T-helper 2 cell treated with Interferon-gamma antibody and Interleukin-4, amounts not matched to agents 5 μg/mL and 100 μg/mL, for 36 hours (primary cell): ENCODE results near the gene OGFOD2.

Experiments
- DNase-seq: peaks from one replicate; pipeline ENCODE4 v3.0.0; 2021; ENCODE audit warnings: low spot score
- H3K27ac Mint-ChIP-seq: one replicate; pipeline ENCODE4 v1.8.0; 2021; ENCODE audit warnings: mild to moderate bottlenecking, mixed read lengths
- H3K27me3 Mint-ChIP-seq: one replicate; pipeline ENCODE4 v1.8.0; 2021; ENCODE audit warnings: low read depth, mixed read lengths
- H3K36me3 Mint-ChIP-seq: one replicate; pipeline ENCODE4 v1.8.0; 2021; ENCODE audit warnings: low read depth, mixed read lengths
- H3K4me1 Mint-ChIP-seq: one replicate; pipeline ENCODE4 v1.8.0; 2021; ENCODE audit warnings: low read depth, mixed read lengths
- H3K4me3 Mint-ChIP-seq: one replicate; pipeline ENCODE4 v1.8.0; 2022; ENCODE audit warnings: mild to moderate bottlenecking, moderate library complexity, mixed read lengths
- H3K9me3 Mint-ChIP-seq: one replicate; pipeline ENCODE4 v1.8.0; 2021; ENCODE audit warnings: mixed read lengths

The OGFOD2 gene

DNA sequence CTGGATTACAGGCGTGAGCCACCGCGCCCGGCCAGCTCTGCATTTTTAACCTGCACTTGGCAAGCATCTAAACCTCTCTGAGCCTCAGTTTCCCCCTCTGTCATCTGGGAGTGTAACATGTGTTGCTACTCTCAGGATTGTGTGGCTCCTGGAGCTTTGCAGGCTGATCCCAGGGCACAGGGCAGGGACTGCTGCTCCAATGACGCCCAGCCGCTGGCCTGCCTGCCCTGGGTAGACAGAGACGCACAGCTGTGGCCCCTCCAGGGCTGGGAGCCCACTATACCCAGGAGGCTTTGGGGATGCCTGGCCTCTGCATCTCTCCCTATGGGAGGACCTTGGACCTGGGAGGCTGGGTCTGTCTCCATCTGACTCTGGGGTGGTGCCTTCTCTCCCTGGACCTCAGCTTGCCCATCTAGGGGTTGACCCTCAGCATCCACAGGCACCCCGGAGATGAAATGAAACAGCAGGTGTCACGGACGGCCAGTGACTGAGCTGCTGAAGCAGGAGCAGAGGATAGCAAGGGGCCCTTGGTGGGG, 19.2 kb downstream of the OGFOD2 start:
- Mint-ChIP-seq H3K27me3 (no peaks in the 10 kb centered on the region), H3K4me3 (no peak overlapping the region), H3K36me3 (no peaks in the 10 kb centered on the region), H3K4me1 (no peaks in the 10 kb centered on the region), H3K27ac (no peak overlapping the region), H3K9me3 (no peaks in the 10 kb centered on the region)
- no peak for DNase-seq

DNA sequence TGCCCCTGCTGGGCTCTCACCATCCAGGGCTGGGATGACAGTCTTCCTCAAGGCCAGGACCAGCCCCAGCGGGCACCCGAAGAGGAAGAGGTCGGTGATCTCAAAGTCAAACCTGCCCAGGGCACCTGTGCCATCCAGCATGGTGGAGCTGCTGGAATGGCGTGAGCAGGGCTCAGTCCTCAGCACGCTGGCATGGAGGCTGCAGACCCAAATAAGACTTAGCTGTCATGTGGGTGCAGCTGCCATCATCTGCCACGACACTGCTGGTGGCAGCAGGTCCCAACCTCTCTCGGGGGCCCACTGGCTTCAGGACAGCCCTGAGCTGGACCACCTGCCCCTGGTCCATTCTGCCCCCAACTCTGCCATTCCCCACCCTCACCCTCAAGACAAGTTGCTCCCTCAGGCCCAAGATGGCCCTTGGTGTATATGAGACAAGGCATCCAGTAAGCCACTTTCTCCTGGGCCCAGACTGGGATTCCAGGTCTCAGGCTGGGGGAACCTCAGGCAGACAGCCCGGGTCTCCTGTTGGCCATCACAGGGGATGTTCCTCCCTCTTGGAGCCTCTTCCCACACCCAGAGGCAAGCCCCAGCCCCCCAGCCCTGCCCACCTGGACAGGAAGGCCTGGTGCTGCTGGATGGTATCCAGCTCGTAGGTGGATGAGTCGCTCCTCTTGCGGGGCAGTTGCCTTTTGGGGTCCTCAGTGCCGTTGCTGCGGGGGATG, 19.9 kb downstream of the OGFOD2 start:
- no peaks in the 10 kb centered on the region for H3K4me1 Mint-ChIP-seq
- no peaks in the 10 kb centered on the region for H3K27me3 Mint-ChIP-seq
- no peaks in the 10 kb centered on the region for H3K36me3 Mint-ChIP-seq
- no peak for DNase-seq
- H3K27ac Mint-ChIP-seq = no peak overlapping the region
- H3K4me3 Mint-ChIP-seq = no peak overlapping the region
- H3K9me3 Mint-ChIP-seq = no peaks in the 10 kb centered on the region

DNA sequence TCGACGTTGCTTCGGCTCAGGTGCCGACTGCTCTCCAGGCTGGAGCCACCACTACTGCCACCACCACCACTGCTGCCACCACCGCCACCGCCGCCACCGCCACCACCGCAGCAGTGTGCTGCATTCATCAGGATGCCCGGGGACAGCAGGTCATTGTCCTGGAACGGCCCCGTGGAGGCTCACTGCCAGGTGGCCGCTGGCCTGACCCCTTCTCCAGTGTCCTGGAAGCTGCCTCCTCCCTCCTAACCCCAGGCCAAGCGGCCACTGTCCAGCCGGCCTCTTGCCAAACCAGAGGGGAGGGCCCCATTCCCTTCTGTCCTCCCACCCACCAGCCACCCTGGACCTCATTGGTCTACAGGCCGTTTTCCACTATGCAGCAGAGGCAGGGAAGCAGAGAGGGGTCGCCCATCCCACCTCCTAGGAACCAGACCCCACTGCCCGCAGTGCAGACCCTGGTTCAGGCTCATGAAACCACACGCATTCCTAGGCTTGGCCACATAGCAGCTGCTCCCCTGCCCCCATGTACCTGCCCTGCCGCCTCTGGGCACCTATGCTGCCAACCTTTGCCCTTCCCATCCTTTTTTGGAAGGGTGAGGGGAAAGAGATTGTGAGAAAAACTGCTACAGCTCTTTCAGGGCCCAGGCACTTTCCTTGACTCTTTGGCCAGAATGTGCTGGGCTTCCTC, 20.6 kb downstream of the OGFOD2 start:
- no peaks in the 10 kb centered on the region for H3K36me3 Mint-ChIP-seq

DNA sequence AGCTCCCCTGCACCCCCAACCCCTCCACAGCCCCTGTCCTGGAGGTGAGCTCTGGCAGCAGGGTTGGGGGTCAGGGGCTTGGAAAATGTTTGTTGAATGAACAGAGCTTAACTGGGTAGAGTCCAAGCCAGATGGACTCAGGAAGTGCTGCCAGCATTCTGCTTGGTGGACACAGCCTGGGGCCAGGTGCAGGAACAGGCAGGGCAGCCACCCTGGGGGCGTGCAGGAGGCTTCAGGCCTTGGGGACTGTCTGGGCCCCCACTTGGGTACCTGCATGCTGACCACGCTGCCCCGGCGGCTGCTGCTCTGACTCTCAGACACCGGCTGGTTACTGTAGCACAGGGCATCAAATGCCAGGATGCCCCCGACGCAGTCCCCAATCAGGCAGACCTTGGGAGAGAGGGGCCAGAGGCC, 21.2 kb downstream of the OGFOD2 start:
- Mint-ChIP-seq H3K9me3 (no peaks in the 10 kb centered on the region), H3K27me3 (no peaks in the 10 kb centered on the region), H3K27ac (no peak overlapping the region), H3K4me3 (no peak overlapping the region), H3K36me3 (no peaks in the 10 kb centered on the region), H3K4me1 (no peaks in the 10 kb centered on the region)
- DNase-seq = no peak

More for the DNA sequence above, 20.6 kb downstream of the OGFOD2 start:
- no peaks in the 10 kb centered on the region for H3K4me1 Mint-ChIP-seq
- no peaks in the 10 kb centered on the region for H3K27me3 Mint-ChIP-seq
- no peaks in the 10 kb centered on the region for H3K9me3 Mint-ChIP-seq
- DNase-seq = no peak
- no peak overlapping the region for H3K27ac Mint-ChIP-seq
- H3K4me3 Mint-ChIP-seq = no peak overlapping the region

DNA sequence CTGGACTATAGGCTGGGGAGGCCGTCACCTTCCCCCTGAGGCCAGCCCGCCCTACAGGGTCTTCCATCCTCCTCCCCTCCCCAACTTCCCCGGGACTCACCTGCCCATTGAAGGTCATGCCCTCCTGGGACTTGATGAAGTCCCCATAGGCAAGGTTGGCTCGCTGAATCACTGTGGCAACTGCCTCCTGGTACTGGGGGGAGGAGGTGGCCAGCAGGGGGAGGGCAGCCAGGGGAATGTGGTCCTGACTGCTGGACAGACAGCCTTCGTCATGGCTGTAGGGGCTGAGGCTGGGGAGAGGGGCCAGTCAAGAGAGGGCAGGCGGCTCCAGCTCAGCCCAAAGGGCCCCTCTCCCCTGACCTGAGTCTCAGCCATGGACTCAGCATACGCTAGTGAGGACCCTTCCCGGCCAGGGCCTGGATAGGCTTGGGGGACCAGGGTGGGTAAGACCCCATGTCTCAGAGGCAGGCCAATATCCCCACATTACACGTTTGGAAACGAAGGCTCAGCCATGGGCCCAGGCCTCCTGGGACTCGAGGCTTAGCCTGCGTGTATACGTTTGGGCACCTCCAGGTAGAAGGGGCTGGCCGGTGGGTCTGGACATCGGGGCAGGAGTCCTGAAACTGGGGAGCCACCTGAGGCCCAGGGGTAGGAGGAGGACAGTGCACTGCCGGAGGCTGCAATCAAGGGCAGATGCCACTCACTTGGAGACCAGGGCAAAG, 21.7 kb downstream of the OGFOD2 start:
- Mint-ChIP-seq H3K4me3 (no peak overlapping the region), H3K27me3 (no peaks in the 10 kb centered on the region), H3K36me3 (no peaks in the 10 kb centered on the region), H3K9me3 (no peaks in the 10 kb centered on the region), H3K27ac (no peak overlapping the region), H3K4me1 (no peaks in the 10 kb centered on the region)
- no peak for DNase-seq

DNA sequence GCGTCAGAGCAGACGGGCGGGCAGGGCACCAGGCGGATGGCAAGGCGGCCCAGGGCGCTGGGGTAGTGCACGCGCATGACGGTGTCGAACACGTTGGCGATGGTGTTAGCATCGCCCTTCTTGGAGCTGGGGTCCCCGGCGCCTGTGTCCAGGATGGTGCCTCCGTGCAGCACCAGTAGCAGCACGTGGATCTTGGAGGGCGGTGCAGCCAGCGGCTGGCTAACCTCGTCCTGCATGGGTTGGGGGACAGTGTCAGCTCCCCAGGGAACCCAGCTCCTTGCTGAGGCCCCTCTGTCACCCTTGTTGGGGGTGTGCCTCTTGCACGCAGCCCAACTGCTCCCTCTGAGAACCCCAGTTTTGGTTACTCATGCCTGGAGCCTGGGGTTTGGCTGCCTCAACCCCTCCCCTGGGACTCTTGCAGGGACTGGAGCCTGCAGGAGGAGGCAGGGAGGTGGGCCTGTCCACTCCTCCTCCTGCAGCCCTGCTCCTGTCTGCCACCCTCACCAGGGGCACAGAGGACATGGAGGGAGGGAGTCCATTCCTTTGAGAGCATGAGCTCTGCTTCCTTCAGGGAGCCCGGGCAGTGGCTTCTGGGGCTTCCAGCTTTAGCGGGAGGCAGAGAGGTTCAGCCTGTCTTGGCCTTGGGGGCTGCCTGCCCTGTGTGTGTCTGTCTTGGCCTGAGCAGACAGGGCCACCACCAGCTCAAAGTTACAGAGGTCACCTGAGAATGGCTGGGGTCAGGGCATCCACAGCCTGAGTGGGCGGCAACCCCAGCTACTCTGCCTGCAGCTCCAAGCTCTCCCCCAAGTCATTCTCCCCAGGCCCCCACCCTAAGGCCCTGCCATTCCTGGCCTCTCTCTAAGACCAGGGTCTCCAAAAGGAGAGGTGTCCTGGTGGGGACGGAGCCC, 22.6 kb downstream of the OGFOD2 start:
- no peak for DNase-seq
- Mint-ChIP-seq H3K9me3 (no peaks in the 10 kb centered on the region), H3K27ac (no peak overlapping the region), H3K27me3 (no peaks in the 10 kb centered on the region), H3K4me3 (no peak overlapping the region), H3K4me1 (no peaks in the 10 kb centered on the region), H3K36me3 (no peaks in the 10 kb centered on the region)

DNA sequence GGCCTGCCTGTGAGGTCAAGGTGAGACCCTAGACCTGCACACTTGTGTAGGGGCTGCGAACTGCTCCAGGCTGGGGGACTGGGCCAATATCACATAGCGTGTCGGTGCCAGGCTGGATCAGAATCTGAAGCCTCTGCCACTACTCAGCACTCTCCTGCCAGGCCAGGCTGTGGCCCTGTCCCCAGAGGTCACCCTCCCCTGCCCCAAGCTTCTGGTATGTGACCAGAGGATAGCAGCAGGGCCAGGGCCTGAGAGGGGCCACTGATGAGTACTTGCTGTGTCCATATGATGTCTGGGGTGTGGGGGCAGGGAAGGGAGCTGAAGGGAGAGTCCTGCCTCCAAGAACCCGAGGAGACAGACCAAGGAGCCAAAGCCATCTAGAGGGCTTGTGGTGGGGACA, 23.3 kb downstream of the OGFOD2 start:
- no peak for DNase-seq
- H3K4me3 Mint-ChIP-seq = no peak overlapping the region
- H3K27ac Mint-ChIP-seq = no peak overlapping the region
- no peaks in the 10 kb centered on the region for H3K4me1 Mint-ChIP-seq
- H3K36me3 Mint-ChIP-seq = no peaks in the 10 kb centered on the region
- no peaks in the 10 kb centered on the region for H3K9me3 Mint-ChIP-seq
- H3K27me3 Mint-ChIP-seq = no peaks in the 10 kb centered on the region

DNA sequence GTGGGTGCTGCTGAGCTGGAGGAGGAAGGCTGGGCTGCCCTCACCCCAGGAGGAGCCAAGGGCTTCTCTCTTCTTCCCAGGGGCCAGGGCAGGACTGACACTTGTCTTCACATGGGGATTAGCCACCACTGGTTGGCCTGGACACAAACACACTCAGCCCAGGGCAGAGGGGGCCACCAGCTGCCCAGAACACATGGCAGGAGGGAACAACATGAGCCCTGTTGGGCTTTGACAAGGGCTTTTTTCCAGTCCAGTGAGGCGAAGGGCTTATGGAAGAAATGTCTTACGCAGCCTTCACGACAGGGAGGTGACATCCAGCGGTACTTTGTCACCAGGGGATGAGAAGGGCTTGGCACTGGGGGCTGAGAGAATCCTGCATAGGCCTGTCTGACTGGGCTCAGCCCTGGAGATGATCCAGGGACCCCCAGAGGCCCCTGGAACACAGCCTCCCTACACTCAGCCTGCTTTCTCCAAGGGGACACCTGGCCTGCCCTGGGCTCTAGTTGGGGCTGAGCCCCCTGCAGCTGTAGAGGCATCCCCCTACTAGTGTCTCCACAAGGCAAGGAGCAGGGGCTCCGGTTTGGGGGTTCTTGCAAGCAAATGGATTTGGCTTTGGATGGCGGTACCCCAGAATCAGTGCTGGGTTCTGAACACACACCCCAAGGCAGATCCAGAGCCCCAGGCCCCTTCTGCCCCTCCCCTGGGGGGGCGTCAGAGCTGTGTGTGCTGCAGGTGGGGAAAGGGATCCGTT, 24.3 kb downstream of the OGFOD2 start:
- Mint-ChIP-seq H3K4me3 (no peak overlapping the region), H3K9me3 (no peaks in the 10 kb centered on the region), H3K27me3 (no peaks in the 10 kb centered on the region), H3K4me1 (no peaks in the 10 kb centered on the region), H3K36me3 (no peaks in the 10 kb centered on the region), H3K27ac (no peak overlapping the region)
- no peak for DNase-seq

DNA sequence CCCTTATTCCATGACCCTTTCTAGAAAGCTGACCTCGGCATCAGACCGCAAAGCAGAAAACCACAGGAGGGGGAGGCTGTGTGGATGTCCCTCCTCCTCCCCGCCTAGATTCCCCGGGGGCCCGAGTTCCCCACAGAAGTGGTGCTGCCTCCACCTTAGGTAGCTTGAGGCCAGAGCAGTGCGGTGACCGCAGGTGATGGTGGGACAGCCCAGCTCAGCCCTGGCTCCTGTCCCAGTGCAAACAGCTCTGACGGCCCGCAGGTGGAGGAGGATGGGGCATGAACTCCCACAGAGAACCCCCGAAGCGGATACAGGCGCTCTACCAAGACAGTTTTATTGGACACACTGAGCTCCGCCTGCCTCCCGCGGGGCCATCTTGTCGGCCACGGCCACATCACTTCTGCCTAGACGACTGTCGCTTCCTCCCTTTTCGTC, 25.0 kb downstream of the OGFOD2 start:
- H3K9me3 Mint-ChIP-seq = no peaks in the 10 kb centered on the region
- H3K36me3 Mint-ChIP-seq = no peaks in the 10 kb centered on the region
- no peaks in the 10 kb centered on the region for H3K4me1 Mint-ChIP-seq
- no peak overlapping the region for H3K27ac Mint-ChIP-seq
- no peak for DNase-seq
- H3K27me3 Mint-ChIP-seq = no peaks in the 10 kb centered on the region
- H3K4me3 Mint-ChIP-seq = no peak overlapping the region

DNA sequence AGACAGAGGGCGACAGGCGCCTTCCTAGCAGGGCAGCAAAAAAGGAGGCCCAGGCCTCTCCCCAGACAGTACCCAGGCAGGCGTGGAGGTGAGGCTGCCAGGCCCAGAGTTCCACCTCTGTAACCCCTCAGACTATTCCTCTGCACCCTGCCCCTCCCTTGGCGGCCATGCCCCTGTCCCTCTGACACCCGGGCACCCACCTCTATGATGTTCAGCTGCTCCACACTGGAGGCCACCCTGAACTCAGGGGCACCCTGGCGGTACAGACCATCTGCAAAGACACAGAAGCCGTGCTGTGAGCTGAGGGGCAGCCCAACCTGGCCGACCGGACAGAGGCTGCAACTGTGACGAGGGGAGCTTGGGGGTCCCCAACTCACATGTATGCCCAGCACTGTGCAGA, 25.5 kb downstream of the OGFOD2 start:
- no peak for DNase-seq
- H3K4me1 Mint-ChIP-seq = no peaks in the 10 kb centered on the region
- H3K27me3 Mint-ChIP-seq = no peaks in the 10 kb centered on the region
- H3K4me3 Mint-ChIP-seq = no peak overlapping the region
- no peak overlapping the region for H3K27ac Mint-ChIP-seq
- H3K9me3 Mint-ChIP-seq = no peaks in the 10 kb centered on the region
- H3K36me3 Mint-ChIP-seq = no peaks in the 10 kb centered on the region

DNA sequence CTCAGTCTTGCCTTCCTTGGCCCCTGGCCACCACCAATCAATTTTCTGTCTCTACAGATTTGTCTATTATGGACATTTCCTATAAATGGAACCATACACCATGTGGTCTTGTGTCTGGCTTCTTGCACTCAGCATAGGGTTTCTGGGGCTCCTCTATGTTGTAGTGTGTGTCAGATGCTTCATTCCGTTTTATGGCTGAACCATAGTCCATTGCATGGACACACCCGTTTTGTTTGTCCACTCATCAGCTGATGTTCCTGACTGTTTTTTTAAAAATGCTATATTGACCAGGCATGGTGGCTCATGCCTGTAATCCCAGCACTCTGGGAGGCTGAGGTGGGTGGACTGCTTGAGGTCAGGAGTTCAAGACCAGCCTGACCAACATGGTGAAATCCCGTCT, 26.4 kb downstream of the OGFOD2 start:
- Mint-ChIP-seq H3K4me3 (no peak overlapping the region), H3K4me1 (no peaks in the 10 kb centered on the region), H3K9me3 (no peaks in the 10 kb centered on the region), H3K27ac (no peak overlapping the region), H3K36me3 (no peaks in the 10 kb centered on the region), H3K27me3 (no peaks in the 10 kb centered on the region)
- DNase-seq = no peak

DNA sequence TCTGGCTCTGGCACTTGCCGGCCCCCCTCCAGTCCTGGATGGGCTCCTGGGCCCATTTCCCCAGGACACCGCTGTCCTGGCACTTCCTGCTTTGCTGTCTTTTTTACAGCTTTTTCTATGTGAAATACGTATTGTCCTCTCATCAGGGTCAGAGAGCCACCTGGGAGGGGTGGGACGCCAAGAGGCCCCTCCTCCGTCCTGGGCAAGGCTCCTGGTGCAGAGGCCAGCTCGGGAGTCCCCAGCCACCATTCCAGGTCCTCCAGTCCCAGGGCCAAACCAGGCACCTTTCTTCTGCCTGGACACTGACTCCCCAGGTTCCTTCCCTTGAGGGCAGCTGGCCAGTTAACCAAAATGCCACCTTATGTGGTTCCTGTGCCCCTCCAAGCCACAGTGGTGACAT, 28.2 kb downstream of the OGFOD2 start:
- Mint-ChIP-seq H3K4me1 (no peaks in the 10 kb centered on the region), H3K9me3 (no peaks in the 10 kb centered on the region), H3K27ac (no peak overlapping the region)

DNA sequence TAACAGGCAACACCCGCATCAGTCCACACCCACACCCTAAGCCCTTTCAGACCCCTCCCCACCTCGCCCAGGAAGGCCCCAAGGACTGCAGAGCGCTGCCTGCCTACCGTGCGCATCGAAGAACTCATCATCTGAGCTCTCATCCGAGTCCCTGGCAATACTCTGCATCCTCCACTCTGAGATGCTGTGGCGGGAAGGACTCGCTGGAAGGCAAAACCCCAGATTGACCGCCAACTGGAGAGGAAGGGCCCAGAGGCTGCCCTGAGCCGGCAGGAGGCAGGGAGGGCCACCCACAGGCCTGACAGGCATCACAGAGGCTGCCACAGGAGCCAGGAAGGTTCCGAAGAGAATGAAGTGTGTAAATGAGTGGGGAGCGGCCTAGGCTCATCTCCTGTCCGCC, 29.2 kb downstream of the OGFOD2 start:
- no peaks in the 10 kb centered on the region for H3K27me3 Mint-ChIP-seq
- no peaks in the 10 kb centered on the region for H3K4me1 Mint-ChIP-seq
- no peak for DNase-seq
- H3K36me3 Mint-ChIP-seq = no peaks in the 10 kb centered on the region
- H3K4me3 Mint-ChIP-seq = no peak overlapping the region
- H3K9me3 Mint-ChIP-seq = no peaks in the 10 kb centered on the region
- no peak overlapping the region for H3K27ac Mint-ChIP-seq

More for the DNA sequence above, 28.2 kb downstream of the OGFOD2 start:
- Mint-ChIP-seq H3K4me3 (no peak overlapping the region), H3K27me3 (no peaks in the 10 kb centered on the region), H3K36me3 (no peaks in the 10 kb centered on the region)
- no peak for DNase-seq
